ENCODE measurements around the gene EYS.
"Not testable (repeated sequence)": the region's sequence is repeated elsewhere in the genome, so short reads cannot be mapped to it uniquely, and the experiment has no call there.

Gene EYS

DNA sequence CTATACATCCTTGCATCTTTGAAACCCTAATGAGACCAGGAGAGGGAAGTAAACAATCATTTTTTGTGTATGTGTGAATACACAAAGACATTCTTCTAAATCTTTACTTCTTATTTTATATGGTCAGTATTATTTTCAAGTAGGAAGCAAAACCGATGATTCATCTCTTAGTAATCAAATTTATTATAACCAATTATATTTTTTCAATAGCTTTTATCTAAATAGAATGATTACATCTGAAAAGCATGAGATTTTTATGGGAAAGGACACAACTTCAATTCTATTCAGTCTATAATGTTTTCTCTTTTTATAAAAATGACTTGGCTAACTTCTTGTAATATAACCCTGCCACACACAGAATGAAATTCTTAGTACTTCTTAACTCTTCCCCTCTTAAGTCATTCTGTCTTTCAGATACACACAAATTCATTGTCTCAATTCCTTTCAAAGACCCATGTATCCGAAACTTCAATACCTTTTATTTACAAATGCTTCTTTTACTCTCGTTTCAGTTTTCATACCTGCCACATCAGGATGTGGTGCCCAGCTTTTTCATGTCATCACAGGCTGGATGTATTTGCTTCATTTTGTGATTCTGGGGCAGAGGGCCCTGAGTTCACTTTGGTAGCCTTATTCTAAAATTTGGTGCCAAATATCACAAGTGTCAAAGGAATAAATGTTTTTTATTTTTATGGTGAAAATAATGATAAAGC is 1844.4 kb downstream of the EYS start:
- no peak for DNase-seq

DNA sequence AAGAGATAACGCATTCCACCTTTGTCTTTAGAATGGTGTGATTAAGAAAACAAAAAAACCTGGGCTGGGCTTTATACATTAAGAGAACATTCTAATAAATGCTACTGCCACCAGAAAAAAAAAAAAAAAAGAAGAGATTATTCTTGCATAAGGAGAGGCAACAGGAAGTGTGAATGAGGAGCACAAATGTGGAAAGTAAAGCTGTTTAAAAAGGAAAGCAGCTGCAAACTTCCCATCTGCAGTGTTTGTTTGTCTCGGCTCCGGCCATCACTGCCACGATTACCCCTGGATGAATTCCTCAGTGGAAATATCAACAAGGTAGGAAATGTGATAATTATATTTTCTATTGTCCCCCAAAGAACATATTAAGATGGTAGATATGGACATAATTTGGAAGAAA is 1847.5 kb downstream of the EYS start:
- no peak for DNase-seq

GRCh38 chr6:63858691-63859090 is 1848.3 kb downstream of the EYS start:
- no peak for DNase-seq

- no peak for DNase-seq
Measured at GRCh38 chr6:63856271-63856670, 1850.8 kb downstream of the EYS start.

DNA sequence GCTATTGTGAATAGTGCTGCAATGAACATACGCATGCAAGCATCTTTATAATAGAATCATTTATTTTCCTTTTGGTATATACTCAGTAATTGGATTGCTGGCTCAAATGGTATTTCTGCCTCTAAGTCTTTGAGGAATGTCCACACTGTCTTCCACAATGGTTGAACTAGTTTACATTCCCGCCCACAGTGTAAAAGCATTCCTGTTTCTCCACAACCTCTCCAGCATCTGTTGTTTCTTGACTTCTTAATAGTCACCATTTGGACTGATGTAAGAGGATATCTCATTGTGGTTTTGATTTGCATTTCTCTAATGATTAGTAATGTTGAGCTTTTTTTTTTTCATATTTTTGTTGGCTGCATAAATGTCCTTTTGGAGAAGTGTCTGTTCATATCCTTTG is 1862.7 kb downstream of the EYS start:
- DNase-seq: no peak

GRCh38 chr6:63839485-63839884 is 1867.5 kb downstream of the EYS start:
- peak; percentile 37 for DNase-seq

DNA sequence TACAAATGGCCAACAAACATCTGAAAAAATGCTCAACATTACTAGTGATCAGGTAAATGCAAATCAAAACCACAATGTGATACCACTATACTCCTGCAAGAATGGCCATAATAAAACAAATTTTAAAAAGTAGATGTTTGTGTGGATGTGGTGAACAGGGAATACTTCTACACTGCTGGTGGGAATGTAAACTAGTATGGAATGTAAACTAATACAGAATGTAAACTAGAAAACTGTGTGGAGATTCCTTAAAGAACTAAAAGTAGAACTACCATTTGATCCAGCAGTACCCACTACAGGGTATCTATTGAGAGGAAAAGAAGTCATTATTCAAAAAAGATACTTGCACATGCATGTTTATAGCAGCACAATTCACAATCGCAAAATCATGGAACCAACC is 1878.3 kb downstream of the EYS start:
- not testable (repeated sequence) for DNase-seq

GRCh38 chr6:63824722-63825121 is 1882.3 kb downstream of the EYS start:
- no peak for DNase-seq

- DNase-seq: no peak
Measured at GRCh38 chr6:63821442-63821841, 1885.6 kb downstream of the EYS start.

GRCh38 chr6:63819831-63820230 is 1887.2 kb downstream of the EYS start:
- DNase-seq: no peak

- no peak for DNase-seq
Measured at GRCh38 chr6:63817492-63818050, 1889.5 kb downstream of the EYS start.

GRCh38 chr6:63816982-63817436 is 1890.0 kb downstream of the EYS start:
- no peak for DNase-seq

DNA sequence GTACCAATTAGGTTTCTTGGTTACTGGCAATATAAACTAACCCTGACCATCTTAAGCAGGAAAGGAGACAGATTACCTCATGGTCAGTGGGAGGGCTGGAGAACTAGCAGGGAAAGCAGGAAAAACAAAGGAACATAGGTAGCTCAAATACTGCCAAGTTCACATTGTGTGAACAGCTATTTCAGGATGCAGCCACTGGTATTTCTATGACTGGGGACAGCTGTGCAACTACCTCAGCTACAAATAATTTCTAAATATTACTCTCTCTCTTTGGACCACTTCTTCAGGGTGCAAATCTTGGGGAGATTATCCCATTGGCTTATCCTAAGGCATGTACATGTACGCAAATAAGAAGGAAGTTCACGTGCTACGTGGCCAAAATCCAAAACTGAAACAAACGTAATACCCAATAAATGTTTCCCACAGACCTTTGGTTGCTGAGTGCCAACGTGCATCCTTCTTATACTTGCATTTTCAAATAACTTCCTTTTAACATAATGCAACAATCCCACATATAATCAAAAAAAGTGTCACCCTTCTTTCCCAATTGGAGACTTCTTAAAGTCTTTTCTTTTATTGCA is 1890.5 kb downstream of the EYS start:
- DNase-seq: no peak

DNA sequence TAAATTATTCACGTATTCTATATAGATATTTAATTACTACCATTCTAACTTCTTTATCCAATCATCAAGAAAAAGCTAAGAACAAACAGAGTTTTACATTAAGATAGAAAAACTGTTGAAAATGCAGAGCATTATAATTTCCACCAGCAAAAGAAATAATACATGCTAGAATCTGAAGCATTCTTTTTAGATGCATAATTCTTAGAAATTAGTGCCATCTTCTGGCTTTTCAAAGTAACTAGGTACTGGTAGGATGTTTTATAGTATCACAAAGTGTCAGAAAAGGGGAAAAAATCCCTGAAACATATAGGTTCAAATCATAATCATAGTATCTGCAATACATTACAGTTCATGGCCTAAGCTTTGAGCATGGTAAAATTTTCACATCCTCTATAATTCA is 1892.6 kb downstream of the EYS start:
- no peak for DNase-seq

GRCh38 chr6:63813566-63814120 is 1893.4 kb downstream of the EYS start:
- no peak for DNase-seq

DNA sequence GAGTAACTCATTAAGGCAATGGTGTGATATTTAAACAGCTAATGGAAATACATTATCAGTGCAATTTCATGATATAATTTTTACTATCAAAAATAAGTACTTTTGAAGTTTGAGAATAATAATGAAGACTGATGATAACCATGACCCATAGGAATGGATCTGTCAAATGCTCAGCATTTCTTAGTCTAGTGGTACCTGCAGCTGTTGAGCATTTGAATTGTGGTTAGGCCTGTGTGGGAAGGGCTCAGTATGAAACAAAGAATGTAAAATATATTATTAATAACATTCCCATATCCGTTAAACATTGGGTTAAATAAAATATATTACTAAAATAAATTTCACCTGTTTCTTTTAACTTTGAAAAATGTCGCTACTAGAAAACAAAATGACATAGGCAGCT is 1898.5 kb downstream of the EYS start:
- no peak for DNase-seq

- no peak for DNase-seq
Measured at GRCh38 chr6:63807056-63807455, 1900.0 kb downstream of the EYS start.

GRCh38 chr6:63806573-63806913 is 1900.5 kb downstream of the EYS start:
- no peak for DNase-seq

GRCh38 chr6:63805808-63806572 is 1901.0 kb downstream of the EYS start:
- peak; percentile 84 for DNase-seq

DNA sequence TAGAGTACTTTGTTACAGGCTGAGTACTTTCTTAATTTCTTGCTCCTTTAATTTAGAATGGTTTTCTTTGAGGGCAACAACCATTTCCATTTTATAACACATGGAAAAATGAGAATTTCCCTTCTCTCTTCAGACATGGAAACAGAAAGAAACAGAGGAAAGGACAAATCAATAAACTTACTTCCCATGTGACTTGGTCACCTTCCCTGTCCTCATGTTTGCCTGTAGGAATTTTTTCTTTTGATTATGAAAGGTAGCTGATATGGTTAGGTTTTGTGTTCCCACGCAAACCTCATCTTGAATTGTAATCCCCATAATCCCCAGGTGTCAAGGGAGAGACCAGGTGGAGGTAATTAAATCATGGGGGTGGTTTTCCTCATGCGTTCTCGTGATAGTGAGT is 1901.7 kb downstream of the EYS start:
- no peak for DNase-seq

- peak; percentile 96 for DNase-seq
Measured at GRCh38 chr6:63804381-63804956, 1902.6 kb downstream of the EYS start.

DNA sequence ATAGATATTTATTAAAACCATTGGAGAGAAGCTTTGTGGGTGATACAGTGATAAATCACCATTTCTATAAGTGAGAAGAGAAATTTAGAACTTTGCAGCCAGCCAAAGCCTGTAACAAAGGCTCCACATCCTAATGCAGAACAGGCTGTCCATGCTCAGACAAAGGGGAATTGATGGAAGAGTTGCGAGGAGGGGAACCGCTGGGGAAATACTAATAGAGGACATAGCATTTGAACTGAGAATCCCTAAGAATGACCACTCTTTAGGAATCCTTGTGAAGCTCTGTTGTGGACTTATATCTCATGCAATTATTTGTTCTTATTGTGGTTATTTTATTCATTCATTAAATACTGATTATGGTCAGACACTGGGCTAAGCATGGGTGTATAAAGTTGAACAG is 1903.7 kb downstream of the EYS start:
- DNase-seq: no peak

- no peak for DNase-seq
Measured at GRCh38 chr6:63802606-63803206, 1904.3 kb downstream of the EYS start.

Measured in NCI-H226 (cell line).